ENCODE results near the gene CHCHD10.

- no peak for TF ChIP-seq POLR2A (IDR thresholded peaks at IDR 0.05)
- TF ChIP-seq, protein P1, sequence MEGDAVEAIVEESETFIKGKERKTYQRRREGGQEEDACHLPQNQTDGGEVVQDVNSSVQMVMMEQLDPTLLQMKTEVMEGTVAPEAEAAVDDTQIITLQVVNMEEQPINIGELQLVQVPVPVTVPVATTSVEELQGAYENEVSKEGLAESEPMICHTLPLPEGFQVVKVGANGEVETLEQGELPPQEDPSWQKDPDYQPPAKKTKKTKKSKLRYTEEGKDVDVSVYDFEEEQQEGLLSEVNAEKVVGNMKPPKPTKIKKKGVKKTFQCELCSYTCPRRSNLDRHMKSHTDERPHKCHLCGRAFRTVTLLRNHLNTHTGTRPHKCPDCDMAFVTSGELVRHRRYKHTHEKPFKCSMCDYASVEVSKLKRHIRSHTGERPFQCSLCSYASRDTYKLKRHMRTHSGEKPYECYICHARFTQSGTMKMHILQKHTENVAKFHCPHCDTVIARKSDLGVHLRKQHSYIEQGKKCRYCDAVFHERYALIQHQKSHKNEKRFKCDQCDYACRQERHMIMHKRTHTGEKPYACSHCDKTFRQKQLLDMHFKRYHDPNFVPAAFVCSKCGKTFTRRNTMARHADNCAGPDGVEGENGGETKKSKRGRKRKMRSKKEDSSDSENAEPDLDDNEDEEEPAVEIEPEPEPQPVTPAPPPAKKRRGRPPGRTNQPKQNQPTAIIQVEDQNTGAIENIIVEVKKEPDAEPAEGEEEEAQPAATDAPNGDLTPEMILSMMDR (IDR thresholded peaks at IDR 0.05): no peak
- no peak for TF ChIP-seq POLR2AphosphoS5 (IDR thresholded peaks at IDR 0.05)
- TF ChIP-seq EP300 (IDR thresholded peaks at IDR 0.05): no peak
These were observed 32.8 kb upstream of the CHCHD10 start for GRCh38 chr22:23800297-23801237.
